ENCODE results near the gene LSM14B.
A peak's percentile ranks its signal among the peaks of the same experiment; 100 is the strongest.
"Not testable (repeated sequence)": the region's sequence is repeated elsewhere in the genome, so short reads cannot be mapped to it uniquely, and the experiment has no call there.

The LSM14B gene

DNA sequence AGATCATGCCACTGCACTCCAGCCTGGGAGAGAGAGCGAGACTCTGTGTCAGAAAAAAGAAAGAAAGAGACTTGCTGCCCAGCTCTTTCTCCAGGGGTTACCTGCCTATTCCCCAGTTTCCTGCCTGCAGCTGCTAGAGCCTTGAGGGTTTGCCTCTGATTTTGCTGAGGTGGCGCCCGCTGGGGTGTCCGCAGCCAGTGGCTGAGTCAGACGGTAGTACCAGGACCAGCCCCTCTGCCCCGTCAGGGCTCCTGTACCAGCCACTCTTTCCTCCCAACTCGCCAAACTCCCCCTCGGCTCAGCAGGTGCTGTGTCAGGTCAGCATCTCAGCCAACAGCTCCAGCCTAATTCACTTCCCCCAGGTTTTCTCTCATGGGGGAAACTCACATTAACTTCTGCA is 7.4 kb upstream of the LSM14B start:
- DNase-seq = no peak

DNA sequence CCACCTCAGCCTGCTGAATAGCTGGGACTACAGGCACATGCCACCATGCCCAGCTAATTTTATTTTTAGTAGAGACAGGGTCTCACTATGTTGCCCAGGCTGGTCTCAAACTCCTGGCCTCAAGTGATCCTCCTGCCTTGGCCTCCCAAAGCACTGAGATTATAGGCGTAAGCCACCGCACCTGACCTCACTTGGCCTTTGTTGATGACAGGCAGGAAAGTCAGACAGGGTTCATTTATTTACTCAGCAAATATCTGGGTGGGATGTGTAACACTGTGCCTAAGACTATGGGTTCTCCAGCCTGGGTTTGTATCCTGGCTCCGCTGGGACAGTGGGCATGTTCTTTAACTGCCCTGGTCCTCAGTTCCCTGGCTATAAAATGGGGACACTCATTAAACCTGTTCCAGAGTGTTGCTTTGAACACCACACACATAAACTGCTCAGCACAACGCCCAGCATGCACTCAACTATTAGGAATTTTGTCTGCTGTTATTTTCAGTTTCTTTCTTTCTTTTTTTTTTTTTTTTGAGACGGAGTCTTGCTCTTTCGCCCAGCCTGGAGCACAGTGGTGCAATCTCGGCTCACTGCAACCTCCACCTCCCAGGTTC is 6.4 kb upstream of the LSM14B start:
- DNase-seq = not testable (repeated sequence)

DNA sequence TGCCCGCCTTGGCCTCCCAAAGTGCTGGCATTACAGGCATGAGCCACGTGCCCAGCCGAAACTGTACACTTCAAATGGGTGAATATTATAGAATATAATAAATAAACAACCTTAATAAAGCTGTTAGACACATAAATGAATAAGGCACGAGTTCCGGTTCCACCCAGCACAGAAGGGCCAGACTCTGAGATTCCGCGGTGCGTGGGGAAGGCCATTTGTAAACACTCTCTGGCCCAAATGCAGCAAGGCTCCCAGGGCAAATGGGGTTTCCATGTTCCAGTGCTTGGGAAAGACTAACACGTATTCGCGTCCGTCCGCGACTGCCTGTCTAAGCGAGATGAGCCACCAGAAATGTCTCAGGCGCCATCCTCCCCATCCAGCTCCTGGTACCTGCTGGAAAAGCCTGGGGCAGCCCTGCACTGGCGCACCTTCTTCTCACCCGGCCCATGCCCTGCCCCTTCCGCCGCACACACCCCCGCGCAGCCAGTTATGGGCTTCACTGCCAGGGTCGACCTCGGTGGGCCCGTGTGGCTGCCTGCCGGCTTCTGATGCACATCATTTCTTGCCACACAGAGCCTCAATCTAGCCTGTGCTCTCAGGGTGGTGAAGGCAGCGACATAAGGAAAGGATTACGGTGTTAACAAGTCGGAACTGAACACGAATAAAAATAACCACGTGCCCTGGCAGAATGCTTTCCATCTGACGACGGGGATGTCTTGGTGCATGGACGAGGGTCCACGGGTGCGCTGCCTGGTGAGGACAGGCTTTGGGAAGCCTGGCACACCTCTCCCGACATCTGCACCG is 5.5 kb upstream of the LSM14B start:
- DNase-seq = no peak

DNA sequence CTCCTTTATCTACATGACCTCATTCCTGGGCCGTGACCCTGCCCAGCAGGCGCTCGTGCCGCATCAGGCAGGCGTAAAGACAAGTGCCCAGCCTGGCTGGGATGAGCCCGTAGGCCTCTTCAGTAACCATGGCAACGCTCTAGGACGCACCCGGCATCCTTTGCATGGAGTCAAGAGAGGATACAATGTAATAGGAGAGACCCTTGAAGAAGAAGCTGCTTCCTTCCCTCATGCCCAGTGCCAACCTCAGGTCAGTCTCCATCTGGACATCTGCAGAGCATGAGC is 5.0 kb upstream of the LSM14B start:
- no peak for DNase-seq

DNA sequence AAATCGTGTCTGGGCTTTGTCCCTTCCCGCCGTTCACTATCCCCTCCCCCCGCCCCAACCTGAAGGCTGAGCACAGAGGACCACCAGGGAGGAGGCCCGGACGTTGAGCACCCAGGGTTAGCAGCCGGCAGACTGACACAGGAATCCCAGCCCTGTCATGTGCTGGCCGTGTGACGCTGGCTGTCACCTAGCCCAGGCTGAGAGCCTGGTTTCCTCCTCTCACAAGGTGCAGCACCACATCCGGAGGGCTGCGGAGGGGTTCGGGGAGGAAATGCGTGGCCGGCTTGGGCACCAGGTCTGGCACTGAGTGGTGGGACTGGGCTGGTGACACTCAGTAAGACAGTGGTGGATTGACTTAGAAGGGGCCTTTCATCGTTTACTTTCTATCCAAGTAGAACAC is 4.6 kb upstream of the LSM14B start:
- peak; percentile 51 for DNase-seq

DNA sequence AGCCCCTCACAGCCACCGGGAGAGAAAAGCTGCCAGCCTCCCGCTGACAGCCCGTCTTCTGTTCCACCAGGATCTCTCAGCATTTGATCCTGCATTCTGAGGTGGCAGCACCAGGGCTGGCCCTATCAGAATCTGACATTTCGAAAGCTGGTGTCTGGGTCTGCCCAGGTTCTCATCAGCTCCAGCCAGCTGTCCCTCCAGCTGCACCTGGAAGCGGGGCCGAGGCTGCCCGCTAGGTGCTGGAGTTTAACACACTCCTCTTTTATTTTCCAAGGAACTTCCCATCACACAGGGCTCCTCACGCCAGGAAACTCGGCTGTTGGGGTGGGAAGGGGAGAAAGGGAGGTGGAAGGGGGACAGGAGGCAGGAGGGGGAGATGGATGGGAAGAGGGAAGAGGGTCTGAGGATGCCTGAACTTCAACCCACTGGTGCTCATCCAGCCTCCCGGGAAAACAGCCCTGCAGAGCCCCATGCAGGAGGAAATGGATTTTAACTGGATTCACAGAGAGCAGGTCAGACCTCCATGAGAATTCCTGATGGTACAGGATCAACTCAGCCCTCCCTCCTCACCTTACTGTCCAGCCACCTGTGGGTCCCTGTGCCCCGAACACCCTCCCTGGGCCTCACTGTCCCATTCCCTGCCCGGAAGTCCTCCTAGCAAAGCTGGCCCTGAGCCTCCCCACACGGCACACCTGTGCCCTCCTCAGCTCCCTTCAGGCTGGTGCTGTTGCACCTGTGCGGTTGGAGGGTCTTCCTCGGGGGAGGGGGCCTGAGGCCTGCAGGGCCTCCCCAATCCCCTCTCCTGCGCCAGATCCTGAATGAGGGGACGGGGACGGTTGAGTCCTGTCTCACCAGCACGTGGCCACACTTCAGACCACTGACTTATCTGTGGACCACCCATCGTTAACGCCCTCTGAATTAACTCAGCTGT is 3.9 kb upstream of the LSM14B start:
- no peak for DNase-seq

DNA sequence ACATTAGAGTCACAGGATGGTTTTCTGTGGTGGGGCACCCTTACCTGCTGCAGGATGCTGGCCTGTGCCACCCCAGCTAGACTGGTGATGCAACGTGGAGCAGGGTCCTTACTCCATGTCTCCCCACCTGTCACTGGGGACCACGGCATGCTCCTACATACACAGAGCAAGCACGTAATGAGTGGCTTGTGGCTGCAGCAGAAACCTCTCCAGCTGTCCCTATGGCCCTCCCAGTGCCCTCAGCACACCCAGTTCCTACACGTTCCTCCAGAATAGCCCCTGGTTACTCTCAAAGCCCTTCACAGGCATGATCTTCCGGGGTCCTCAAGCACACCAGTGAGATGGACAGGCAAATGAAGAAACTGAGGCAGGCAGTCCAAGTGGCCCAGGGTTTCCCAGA is 3.2 kb upstream of the LSM14B start:
- DNase-seq = no peak

DNA sequence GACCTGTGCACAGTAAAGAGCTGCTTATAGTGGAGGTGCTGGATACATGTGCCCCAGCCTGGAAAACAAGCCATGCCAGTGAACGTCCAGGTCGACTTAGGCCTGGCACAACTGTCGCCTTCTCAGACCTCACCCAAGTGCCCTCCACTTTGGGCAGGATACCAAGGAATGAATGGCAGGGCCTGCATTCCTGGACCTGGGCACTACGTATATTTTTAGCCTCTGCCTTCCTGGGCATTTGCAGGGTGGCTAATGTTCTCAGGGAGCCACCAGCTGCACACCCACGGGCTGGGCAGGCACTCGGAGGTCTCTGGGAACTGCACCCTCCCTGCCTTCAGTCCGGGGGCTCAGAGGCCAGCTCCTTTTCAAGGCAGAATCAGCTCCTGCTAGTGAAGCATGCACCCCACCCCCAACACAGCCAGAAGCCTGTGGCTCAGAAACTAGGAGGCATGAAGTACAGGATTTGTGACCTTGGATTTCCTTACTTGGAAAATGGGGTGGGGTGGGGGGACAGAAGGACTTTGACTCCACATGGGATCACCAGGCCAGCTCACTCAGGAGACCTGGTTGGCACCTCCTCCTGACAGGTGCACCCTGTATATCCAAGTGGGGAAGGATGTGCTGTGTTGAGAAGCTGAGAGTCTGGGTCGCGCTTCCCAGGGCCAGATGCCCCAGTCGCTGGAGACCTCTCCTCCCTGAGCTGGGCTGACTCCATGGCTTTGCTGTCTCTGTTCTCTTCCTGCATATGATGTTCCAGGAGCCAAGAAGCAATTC is 2.5 kb upstream of the LSM14B start:
- no peak for DNase-seq

DNA sequence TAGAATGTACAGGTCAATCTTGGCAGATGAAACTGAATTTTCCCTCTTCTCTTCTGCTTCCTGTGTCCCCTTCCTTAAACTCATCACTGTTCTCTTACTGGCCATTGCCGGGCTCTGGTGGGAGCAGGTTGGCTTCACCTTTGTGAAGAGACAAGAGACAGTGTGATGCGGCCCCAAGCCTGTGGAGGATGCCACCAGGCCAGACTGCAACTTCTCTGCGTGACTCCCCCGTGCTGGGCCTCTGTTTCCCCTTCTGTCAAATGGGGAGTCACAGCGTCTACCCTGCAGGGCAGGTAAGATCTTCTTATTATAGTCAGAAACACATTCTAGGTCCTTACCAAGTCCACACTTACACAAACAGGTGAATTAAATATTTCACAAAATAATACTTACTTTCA is 1.9 kb upstream of the LSM14B start:
- no peak for DNase-seq

DNA sequence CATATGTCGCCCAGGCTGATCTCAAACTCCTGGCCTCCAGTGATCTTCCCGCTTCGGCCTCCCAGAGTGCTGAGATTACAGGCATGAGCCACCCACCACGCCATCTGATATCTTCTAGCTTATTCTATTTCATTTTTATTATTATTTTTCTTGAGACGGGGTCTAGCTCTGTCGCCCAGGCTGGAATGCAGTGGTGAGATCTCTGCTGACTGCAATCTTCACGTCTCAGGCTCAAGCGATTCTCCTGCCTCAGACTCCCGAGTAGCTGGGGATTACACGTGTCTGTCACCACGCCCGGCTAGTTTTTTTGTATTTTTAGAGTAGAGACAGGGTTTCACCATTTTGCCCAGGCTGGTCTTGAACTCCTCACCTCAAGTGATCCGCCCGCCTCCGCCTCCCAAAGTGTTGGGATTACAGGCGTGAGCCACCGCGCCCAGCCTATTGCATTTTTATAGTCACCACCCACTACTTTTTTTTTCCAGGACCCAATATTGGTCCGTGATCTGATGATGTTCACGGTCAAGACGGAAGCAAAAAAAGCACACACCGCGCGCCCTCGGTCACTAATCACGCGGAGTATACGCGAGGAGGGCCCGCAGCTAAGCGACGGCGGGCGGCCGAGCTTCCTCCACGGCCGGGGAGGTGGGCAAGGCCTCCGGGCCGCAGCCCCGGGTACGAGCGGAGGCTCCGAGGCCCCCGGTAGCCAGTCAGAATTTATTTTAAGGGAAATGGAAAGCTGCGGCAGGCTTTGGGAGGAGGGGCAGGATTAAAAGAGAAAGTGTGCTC is 1.1 kb upstream of the LSM14B start:
- peak; percentile 57 for DNase-seq

DNA sequence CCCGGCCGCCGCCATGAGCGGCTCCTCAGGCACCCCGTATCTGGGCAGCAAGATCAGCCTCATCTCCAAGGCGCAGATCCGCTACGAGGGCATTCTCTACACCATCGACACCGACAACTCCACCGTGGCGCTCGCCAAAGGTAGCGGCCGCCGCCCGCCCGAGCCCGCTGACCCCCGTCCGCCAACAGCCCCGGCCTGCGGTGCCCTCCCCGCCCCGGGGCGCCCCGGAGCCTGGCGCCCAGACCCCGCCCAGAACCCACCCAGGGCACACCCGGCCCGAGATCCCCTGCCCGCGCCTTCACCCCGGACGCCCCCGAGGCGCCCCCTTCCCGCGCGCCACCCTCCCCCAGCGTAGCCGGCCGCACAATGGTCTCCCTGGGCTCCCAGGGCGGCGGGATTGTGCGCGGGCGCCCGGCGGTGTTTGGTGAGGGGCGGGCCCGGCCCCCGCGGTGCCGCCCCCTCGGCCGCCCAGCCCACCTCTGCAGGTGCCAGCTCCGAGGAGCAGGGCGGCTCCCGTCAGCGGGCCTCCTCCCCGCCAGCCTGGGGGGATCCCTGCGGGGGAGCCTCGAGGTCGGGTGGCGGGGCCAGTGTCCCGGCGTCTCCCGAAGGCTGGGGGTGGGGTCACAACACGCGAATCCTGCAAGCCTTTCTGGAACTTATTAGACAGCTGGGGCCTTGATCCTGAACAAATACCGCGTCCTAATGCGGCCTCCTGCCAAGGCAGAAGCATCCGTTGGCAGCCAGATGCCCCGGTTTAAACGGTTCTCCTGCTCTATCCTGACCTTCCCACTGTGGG is 577 bp downstream of the LSM14B start:
- peak; percentile 25 for DNase-seq

DNA sequence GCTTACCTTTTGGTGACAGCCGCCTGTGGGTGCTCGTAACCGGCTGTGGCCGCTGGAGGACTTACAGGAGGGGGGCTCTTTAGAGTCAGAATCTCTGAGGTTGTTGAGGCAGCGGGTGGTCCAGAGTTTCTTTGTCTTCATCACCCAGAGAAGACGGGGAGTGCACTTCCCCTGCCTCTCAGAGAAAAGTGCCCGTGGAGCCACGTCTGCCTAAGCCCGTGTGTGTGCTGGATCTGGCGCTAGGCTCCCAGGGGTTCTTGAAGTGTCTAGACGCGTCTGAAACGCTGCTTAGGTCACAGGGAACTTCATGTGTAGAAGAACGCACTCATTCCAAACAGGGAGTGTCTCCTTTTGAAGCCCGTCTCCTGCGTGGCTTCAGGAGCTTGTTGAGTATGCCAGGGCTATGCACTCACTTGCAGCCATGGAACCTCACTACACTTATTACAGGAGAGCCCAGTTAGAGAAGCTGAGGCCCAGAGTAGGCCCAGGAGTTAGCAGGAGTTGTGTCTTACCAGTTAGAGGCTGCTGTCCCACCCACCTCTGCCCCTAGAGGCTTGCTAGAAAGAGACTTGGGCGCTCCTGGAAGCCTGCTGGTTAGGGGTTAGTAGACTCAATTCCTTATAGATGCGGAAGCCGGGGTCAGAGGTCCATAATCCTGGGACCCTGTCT is 1.3 kb downstream of the LSM14B start:
- DNase-seq = no peak

DNA sequence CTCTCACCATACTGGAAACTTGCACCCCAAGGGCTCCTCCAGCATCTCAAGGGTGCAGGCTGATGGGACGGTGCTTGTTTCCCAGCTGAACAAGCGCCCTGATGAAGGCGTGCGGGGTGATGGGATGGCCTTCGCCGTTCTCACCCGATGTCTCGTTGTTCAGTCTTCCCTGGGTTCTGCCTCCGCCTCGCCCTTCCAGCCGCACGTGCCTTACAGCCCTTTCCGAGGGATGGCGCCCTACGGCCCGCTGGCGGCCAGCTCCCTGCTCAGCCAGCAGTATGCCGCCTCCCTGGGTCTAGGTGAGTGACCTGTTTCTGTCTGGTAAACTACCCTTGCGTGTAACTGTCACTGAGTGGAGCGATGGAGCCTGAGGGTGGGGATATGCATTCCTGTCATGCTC is 3.9 kb downstream of the LSM14B start:
- DNase-seq = no peak

DNA sequence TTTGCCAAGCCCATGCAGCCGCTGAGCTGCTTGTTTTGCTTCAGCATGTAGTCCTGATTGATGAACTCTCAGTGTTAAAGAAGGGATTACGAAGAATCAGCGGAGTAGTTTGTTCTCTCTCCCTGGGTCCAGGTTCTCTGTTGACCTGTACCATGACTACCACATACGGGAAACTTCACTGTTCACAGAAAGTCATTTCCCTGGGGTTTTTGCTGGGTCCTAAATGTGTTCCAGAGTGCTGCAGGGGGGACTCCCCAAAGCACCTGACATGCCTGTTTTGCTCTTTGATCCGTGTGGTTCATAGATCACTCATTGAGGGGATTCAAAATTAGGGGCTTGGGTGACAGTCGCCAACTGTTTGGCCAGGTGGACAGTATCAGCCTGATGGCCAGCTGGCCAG is 5.5 kb downstream of the LSM14B start:
- DNase-seq = no peak

DNA sequence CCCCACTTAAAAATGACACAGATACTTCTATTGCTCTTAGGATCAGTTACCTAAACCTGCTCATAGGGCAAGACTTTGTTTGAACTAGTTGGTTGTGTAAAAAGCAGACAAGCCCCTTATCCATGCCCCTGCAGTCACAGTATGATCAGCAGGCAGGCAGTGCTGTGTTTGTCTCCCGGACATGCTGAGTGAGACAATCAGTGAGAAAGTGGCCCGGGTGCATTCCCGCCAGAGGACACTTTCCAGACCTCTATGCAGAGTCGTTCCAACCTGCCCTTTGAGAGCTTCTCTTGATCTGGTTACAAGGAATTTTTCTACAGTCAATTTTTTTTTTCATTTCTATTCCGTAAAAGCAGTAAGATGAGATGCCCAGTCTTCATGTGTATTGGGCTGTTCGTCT is 6.2 kb downstream of the LSM14B start:
- no peak for DNase-seq

DNA sequence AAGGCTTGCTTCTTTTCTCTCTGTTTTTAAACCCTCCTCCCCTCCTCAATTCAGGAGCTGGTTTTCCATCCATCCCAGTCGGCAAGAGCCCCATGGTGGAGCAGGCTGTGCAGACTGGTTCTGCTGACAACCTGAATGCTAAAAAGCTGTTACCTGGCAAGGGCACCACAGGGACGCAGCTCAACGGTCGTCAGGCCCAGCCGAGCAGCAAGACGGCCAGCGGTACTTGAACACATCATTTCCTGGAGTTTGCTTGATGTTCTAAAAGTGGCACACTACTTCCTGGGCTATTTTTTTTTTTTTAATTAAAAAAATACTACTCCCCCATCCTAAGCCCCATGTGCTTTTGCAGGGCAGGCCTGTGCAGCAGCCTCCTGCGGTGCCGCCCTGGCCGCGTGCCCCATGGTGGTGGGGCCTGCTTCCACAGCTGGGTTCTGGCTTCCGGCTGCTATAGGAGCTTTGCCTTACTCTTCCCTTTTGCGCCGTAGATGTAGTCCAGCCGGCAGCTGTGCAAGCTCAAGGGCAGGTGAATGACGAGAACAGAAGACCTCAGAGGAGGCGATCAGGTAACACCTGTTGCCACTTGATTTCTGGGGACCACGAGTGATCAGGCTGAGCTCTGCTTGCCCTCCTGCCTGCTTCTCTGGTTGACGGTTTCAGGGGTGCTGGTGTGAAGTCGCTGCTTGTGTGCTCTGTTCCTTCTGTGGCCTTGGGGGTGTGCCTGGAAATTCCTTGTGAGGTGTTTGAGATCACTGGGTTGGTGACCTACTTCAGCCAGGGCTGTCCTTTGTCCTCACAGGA is 7.7 kb downstream of the LSM14B start:
- DNase-seq = no peak

DNA sequence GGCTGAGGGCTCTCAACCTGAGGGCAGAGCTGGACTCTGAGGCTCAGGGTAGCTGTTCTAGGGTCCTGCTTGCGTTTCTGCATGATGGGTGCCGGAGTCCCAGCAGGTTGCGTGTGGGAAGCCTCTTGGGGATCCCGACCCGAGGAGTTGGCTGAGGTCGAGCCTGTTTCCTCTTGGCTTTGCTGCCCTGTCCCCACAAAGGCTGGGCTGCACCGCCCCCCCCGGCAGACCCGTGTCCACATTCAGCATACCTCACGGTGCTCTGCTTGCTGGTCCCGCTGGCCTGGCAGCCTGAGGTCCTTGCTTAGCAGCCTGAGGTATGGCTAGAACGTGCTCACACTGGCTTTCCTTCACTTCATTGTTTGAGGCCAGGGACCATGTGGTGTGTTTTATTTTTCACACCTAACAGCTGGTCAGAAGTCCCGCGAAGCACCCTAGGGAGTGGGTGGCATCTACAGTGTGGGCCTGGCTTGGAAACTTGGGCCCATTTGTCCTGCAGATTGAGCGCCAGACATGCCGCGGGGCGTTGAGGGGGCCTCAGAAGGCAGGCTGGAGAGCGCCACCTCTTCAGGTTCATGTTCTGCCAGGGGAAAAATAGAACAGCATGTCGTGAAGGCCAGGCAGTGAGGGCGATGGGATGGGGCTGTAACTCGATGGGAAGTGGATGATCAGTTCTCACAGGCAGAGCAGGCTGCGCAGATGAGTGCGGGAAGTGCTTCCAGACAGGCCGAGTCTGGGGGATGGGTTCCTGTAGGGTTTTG is 9.5 kb downstream of the LSM14B start:
- no peak for DNase-seq

DNA sequence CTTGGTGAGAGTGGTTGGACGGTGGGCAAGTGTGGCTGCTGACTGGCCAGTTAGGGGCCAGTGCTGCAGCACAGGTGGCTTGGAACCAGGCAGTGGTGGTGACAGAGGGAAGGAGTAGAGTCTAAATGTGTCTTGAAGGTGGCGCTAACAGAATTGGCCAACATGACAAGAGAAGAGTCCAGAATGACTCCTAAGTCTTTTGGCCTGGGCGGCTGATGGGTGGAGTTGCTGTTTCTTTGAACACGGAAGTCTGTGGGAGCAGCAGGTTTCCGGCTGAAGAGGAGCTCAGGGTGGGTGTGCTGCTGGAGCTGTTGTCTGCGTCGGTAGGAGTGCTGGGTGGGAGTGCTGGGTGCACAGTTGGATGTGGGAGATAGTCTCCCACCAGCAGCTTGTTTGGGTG is 10.1 kb downstream of the LSM14B start:
- DNase-seq = no peak
